Psoas muscle (tissue), 8 donors: ENCODE measurements around the gene SLC43A3. TPM values are rescaled to one million over a fixed set of nuclear protein-coding genes. Genes with fewer than 3 reads are reported as not detected.
A peak's percentile ranks its signal among the peaks of the same experiment; 100 is the strongest.

Source experiments
- ATAC-seq, 4 donors: fragments of 200-7000 bp; cut with Tn5 transposase; one replicate each; pipeline ENCODE4 v1.9.1; 2020; ENCODE audit warnings: moderate library complexity in 3 of 4, mild to moderate bottlenecking in 2 of 4
- DNase-seq, 2 donors: peaks; one replicate each; pipeline ENCODE4 v3.0.0-alpha.2; 2020
- H3K27ac ChIP-seq: fragments of 200-600 bp; one replicate; pipeline ENCODE4 v1.8.0; 2022
- H3K27me3 ChIP-seq, 3 donors: fragments of 200-600 bp in 1 of 3; one replicate each; pipeline versions ENCODE4 v1.6.1 to v1.8.0; 2013 to 2022; ENCODE audit warnings: low read length in 2 of 3, mild to moderate bottlenecking in 2 of 3, moderate library complexity in 1 of 3; ENCODE audit not compliant: insufficient read depth in 3 of 3
- H3K36me3 ChIP-seq, 2 donors: fragments of 200-600 bp in 1 of 2; one replicate each; pipeline versions ENCODE4 v1.6.1 to v1.8.0; 2013 to 2022; ENCODE audit warnings: low read depth in 1 of 2, mild to moderate bottlenecking in 1 of 2, moderate library complexity in 1 of 2; ENCODE audit not compliant: insufficient read depth in 1 of 2
- H3K4me1 ChIP-seq: fragments of 200-600 bp; one replicate; pipeline ENCODE4 v1.8.0; 2022
- H3K4me3 ChIP-seq: fragments of 200-600 bp; one replicate; pipeline ENCODE4 v1.8.0; 2022; ENCODE audit warnings: mild to moderate bottlenecking
- H3K9me3 ChIP-seq: fragments of 200-600 bp; one replicate; pipeline ENCODE4 v1.8.0; 2022
- CTCF ChIP-seq: fragments of 200-600 bp; IDR thresholded peaks from one replicate; pipeline ENCODE4 v1.8.0; 2022; ENCODE audit warnings: antibody characterized with exemption
- WGBS, 3 donors: extraction: QIAGEN DNeasy Blood & Tissue Kit; methylation state at CpG; one replicate each; pipeline versions ENCODE4 v1.1.6 to v1.1.7; 2013; 5-methylcytosine and 5-hydroxymethylcytosine counted together
- intact Hi-C, 2 donors: fragments of 100-400 bp; cut with DNase I; formaldehyde crosslinking; loops; one replicate each; pipeline versions ENCODE4 v1.11.0 to v1.14.2; 2022
- polyA plus RNA-seq, 3 donors: library from polyadenylated mRNA; stranded (reverse); fragments of 200-250 nt; gene quantifications; one replicate each; pipeline ENCODE4 v1.2.3, GENCODE V29; 2013
- total RNA-seq, 4 donors: library from RNA; stranded (reverse); fragmentation: NEBNext Ultra II Directional in 2 of 4; extraction: Animal tissue kit (Norgen Biotek cat#: 25700) in 2 of 4; gene quantifications; one replicate each; pipeline versions ENCODE4 v1.2.1 to v1.2.4, GENCODE V29; 2021 to 2023
- donor health status: healthy with polysubstance abuse.
- donor health status: DM: no; HTN: no; CAD: no; lungs with moderate emphysema.
- donor health status: Bipolar disorder and iron deficiency.
- donor health status: healthy.
- donor health status: DM: yes; HTN: yes; CAD: no.
- donor health status: DM: no; HTN: no; CAD: no.
- donor health status: DM: no; HTN: no; CAD: no.
- donor health status: DM: yes; HTN: yes; CAD: no.

The SLC43A3 gene
- total and polyA plus RNA-seq, 7 donors: 5.8 to 18.8 (median 14.7) TPM

- Histone ChIP-seq H3K27ac (no peak overlapping the region), H3K4me3 (no peak overlapping the region), H3K27me3 (peaks cover 0 to 3% (median 0%) of the 10 kb centered on the region in 3 donors), H3K4me1 (peaks cover 3% of the 10 kb centered on the region), H3K9me3 (no peaks in the 10 kb centered on the region), H3K36me3 (no peaks in the 10 kb centered on the region)
- TF ChIP-seq CTCF: no peak
- ATAC-seq (no peak), DNase-seq (no peak)
- intact Hi-C loops: no loop called here
- 76 to 87% (median 81%) methylated on average over 7 of the region's 7 CpGs for WGBS, 3 donors
Observed at GRCh38 chr11:57432714-57433163, 5.8 kb upstream of the SLC43A3 start.

GRCh38 chr11:57432149-57432561 lies 5.2 kb upstream of the SLC43A3 start:
- Histone ChIP-seq H3K27ac (no peak overlapping the region), H3K27me3 (peaks cover 0 to 4% (median 0%) of the 10 kb centered on the region in 3 donors), H3K9me3 (no peaks in the 10 kb centered on the region), H3K4me1 (peaks cover 8% of the 10 kb centered on the region), H3K4me3 (no peak overlapping the region), H3K36me3 (no peaks in the 10 kb centered on the region)
- no peak for TF ChIP-seq CTCF
- ATAC-seq (no peak), DNase-seq (no peak)
- WGBS, 3 donors: 65 to 78% (median 75%) methylated on average over 5 of the region's 5 CpGs
- intact Hi-C loops: no loop called here

GRCh38 chr11:57430952-57431351 lies 4.0 kb upstream of the SLC43A3 start:
- intact Hi-C loops: no loop called here
- no peak overlapping the region for H3K4me3 ChIP-seq
- peaks cover 0 to 12% (median 0%) of the 10 kb centered on the region in 3 donors for H3K27me3 ChIP-seq
- TF ChIP-seq CTCF: no peak
- WGBS, 3 donors: 83 to 93% (median 93%) methylated on average over 1 of the region's 1 CpG
- ATAC-seq (no peak), DNase-seq (no peak)
- no peaks in the 10 kb centered on the region for H3K9me3 ChIP-seq
- H3K36me3 ChIP-seq: no peaks in the 10 kb centered on the region
- H3K4me1 ChIP-seq: peaks cover 20% of the 10 kb centered on the region
- no peak overlapping the region for H3K27ac ChIP-seq

GRCh38 chr11:57429946-57430345 lies 3.0 kb upstream of the SLC43A3 start:
- Histone ChIP-seq H3K4me3 (no peak overlapping the region), H3K36me3 (no peaks in the 10 kb centered on the region), H3K9me3 (no peaks in the 10 kb centered on the region), H3K27me3 (peaks cover 0 to 22% (median 0%) of the 10 kb centered on the region in 3 donors), H3K27ac (no peak overlapping the region), H3K4me1 (peaks cover 28% of the 10 kb centered on the region)
- ATAC-seq (no peak), DNase-seq (no peak)
- intact Hi-C loops: loop anchor here in 1 of 2 donors (5.0 kb wide), 1 partner anchor 83 kb away; no protein-coding TSS in a partner anchor
- no peak for TF ChIP-seq CTCF
- WGBS, 3 donors: 58 to 73% (median 60%) methylated on average over 4 of the region's 4 CpGs

- Histone ChIP-seq H3K9me3 (no peaks in the 10 kb centered on the region), H3K4me3 (no peak overlapping the region), H3K27me3 (peaks cover 0 to 32% (median 0%) of the 10 kb centered on the region in 3 donors), H3K36me3 (no peaks in the 10 kb centered on the region), H3K27ac (peak overlapping the region; percentile 84), H3K4me1 (peaks cover 32% of the 10 kb centered on the region)
- no peak for ATAC-seq
- WGBS, 3 donors: 89 to 99% (median 92%) methylated on average over 5 of the region's 5 CpGs
- no peak for DNase-seq
- intact Hi-C loops: loop anchor here in 1 of 2 donors (5.0 kb wide), 1 partner anchor 81 kb away; no protein-coding TSS in a partner anchor
- TF ChIP-seq CTCF: no peak
Observed at GRCh38 chr11:57428643-57429042, 1.7 kb upstream of the SLC43A3 start.
